ENCODE results near the gene PPP4R3A.
"Not testable (repeated sequence)": the region's sequence is repeated elsewhere in the genome, so short reads cannot be mapped to it uniquely, and the experiment has no call there.

Gene PPP4R3A

GRCh38 chr14:91410771-91411536 is 99.2 kb downstream of the PPP4R3A start:
- in situ Hi-C loops (cut with MboI; ENCODE audit: low sequenced_read_pairs) = no loop called here

- in situ Hi-C loops (cut with MboI; ENCODE audit: low sequenced_read_pairs) = no loop called here
These were observed 100.0 kb downstream of the PPP4R3A start for GRCh38 chr14:91409928-91410718.

DNA sequence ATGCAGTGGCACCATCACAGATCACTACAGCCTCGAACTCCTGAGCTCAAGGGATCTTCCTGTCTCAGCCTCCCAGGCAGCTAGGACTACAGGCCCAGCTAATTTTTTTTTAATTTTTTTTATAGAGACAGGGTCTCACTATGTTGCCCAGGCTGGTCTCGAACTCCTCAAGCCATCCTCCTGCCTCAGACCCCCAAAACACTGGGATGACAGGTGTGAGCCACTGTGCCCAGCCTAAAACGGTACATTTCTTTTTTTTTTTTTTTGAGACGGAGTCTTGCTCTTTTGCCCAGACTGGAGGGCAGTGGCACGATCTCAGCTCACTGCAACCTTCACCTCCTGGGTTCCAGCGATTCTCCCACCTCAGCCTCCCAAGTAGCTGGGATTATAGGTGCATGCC is 100.9 kb downstream of the PPP4R3A start:
- in situ Hi-C loops (cut with MboI; ENCODE audit: low sequenced_read_pairs) = not testable (repeated sequence)

All from hTERT RPE-1 (cell line).